Stimulated activated CD4-positive, alpha-beta T cell treated with anti-CD3 and anti-CD28 coated beads, Interleukin-15, amount 100 ng/mL, for 1 hour (primary cell): Measurements from ENCODE around the gene SERPINB12.

Source experiments
- DNase-seq, 2 donors: peaks; one replicate each; pipeline ENCODE4 v3.0.0-alpha.2; 2020; ENCODE audit warnings: low read depth in 1 of 2, low spot score in 1 of 2

Gene SERPINB12, protein sequence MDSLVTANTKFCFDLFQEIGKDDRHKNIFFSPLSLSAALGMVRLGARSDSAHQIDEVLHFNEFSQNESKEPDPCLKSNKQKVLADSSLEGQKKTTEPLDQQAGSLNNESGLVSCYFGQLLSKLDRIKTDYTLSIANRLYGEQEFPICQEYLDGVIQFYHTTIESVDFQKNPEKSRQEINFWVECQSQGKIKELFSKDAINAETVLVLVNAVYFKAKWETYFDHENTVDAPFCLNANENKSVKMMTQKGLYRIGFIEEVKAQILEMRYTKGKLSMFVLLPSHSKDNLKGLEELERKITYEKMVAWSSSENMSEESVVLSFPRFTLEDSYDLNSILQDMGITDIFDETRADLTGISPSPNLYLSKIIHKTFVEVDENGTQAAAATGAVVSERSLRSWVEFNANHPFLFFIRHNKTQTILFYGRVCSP

DNA sequence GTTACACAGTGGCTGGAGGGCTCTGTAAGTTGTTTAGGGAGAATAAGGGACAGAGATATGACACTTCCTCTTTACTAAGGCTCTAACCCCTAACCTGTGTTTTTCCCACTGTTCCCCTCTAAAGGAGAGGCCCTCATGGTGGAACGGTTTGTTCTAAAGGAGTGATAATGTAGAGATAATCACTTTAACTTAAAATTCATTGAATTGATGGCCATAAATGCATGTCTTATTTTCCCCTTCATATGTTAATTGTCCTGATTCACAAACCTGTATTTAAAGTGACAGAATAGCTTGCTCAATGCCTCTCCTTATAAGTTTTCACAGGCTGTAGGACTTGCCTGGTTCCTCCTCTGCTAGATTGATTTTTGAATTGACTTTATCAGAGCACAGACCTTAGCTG is at the start of gene SERPINB12:
Gene SERPINB12, plus strand, starts transcription at position 301 of the 400 bp plus-strand sequence. CDS start 13,791 bp downstream, outside the sequence.
- DNase-seq: no peak

GRCh38 chr18:63492851-63493250 is 49.3 kb upstream of the SERPINB12 start:
- DNase-seq: no peak

DNA sequence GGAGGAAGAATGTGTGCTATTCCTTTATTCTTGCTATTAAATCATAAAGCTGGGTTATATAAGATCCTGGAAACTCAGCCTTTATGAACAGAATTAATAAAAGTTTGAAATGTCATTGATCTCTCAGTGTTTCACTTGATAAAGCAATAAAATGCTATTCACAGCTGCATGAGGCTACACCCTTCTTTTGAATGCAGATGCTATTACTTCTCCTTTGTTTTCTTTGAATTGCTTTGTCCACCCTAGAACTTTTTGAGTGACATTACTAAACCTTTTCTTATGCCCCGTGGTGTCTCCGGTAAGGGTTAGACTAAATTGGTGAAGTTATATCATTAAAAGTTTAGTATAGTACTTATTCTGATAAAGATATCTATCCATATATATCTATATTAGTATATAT is 46.5 kb upstream of the SERPINB12 start:
- DNase-seq: no peak

DNA sequence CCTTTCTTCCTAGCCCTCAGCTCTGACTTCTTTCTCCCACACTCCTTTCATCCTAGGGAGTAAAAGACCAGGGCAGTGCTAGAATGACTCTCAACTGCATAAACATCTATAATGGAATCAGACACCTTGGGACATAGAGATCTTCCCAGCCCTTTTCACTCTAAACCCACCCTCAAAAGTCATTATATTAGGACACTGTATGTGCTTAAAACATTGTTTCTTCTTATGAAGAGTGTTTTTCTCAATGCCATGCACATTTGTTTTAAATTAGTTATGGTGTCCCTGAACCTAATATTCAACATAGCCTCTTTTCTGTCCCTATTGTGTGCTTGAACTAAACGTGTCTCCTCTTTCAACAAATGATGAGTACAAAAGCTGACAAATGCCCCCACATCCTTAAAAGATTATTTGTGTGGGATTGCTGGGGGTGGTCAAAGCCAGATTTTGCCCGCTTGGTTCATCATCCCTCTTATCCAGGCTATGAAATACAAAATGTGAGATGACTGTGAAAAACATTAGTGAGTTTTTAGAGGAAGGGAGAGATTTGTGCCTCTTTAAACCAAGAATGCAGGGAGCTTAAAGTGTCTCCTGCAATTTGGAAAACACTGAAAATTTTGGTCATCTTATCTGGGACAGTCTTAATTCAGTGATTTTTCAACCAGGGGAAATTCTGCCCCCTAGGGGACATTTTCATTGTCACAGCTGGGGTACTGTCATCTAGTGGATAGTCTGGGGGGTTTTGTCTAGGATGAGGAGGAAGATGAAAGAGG is 36.4 kb upstream of the SERPINB12 start:
- DNase-seq: no peak

GRCh38 chr18:63506336-63506646 is 35.9 kb upstream of the SERPINB12 start:
- no peak for DNase-seq

DNA sequence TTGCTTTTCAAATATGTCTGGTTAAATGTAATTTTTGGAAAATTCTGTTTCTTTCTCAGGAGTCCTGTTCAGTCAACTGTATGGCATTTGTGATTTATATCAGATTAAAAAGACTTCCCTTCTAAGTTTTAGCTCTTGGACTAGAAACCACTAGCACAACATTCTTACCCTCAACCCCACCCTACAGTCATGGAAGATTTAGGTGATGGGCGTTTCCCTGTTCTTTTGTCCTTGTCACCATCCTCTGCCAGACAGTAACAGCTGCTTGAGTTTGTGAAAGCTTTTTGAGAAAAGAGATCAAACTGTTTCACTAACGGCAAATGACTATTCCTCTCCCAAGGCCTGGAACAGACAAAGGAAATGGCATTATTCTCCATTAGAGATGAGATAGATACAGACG is 33.6 kb upstream of the SERPINB12 start:
- no peak for DNase-seq

- no peak for DNase-seq
Observed at GRCh38 chr18:63511285-63511684, 30.9 kb upstream of the SERPINB12 start.

DNA sequence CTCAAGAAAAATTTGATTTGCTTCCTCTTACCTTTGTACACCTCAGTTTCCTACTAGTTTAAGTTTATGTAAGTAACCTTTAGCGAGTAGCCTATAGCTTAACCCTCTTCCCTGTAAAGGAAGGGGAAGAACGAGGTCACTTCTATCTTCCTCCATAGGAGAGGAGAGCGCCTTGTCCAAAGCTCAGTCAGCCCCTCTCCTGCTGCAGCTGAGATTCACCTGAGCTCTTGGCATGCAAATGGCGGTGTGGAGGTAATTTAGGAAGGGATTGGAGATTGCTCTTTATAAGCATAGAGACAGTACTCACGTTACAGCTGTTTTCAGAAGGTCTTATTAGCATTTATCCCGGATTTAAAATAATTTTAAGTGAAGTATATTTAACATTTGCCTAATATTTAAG is 27.8 kb upstream of the SERPINB12 start:
- DNase-seq: no peak

- DNase-seq: no peak
Observed at GRCh38 chr18:63514888-63515678, 27.1 kb upstream of the SERPINB12 start.

DNA sequence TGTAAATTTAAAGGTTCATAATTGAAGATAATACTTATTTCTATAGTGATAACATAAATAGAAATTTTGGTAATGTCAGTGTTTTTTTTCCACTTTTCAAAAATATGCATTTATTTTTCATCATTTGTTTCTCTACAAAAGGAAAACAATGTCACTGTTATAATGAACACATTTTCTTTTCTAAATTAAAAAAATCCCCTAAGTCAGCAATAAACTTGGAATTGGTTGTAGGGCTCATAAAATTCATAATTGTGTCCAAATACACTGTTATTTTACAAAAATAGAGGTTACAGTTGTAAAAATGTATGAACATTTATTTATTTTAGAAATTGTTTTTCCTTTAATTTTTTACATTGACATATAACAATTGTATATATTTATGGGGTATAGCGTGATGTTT is 26.4 kb upstream of the SERPINB12 start:
- DNase-seq: no peak

- DNase-seq: no peak
Observed at GRCh38 chr18:63518178-63519012, 23.8 kb upstream of the SERPINB12 start.

GRCh38 chr18:63520053-63520685 is 22.0 kb upstream of the SERPINB12 start:
- no peak for DNase-seq

DNA sequence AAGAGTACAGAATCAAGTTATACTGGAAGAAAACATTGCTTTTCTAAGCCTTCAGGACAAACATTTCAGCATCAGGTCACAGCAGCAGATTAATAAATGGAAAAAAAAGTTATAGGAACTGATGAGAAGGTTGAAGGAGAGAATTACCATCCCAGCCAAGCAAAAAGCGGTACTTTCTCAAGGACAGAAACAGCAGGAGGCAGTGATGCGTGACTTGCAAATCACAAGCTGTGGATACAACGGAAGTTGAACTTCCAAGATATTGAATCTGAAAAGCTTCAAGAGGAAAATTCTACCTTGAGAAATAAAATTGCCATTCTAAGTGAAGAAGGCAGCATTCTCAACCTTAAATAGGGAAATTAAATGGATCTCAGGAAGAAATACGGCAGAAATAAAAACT is 18.5 kb upstream of the SERPINB12 start:
- DNase-seq: no peak

DNA sequence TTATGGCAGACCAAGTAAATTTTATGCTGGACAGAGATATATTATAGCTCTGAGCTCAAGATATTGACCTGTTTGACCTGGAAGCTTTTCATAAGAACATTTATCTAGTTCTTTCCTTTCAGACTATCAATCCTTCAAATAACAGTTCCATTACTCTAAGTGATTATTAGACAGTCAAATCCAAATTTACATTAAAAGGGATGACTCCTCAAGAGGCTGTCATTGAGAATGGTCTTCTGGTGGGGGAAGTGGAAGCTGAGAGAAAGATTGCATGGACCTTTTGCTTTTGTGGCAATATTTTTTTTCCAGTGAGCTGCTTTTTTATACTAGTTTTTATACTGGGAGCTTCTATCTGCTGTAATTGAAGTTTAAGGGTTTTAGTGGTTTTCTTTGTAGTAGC is 14.9 kb upstream of the SERPINB12 start:
- DNase-seq: no peak

GRCh38 chr18:63528863-63529492 is 13.2 kb upstream of the SERPINB12 start:
- no peak for DNase-seq

DNA sequence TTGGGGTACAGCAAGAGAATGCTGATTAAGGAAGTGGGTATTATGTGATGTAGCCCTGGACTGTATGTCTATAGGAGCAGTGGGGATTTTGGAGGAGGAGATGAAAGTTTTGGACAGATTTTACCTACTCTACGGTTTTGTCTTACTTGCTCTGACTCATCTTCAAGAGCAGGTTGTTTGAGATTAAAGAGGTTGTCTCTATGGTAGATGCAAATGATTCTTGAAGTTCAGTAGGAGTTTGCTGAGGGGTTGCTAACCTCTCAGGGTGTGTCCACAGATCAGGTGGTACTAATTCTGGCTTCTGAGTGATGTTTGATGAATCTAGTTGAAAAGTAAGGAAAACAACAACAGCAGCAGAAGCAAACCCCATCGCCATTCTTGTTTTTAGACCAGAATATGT is 9.7 kb upstream of the SERPINB12 start:
- no peak for DNase-seq

DNA sequence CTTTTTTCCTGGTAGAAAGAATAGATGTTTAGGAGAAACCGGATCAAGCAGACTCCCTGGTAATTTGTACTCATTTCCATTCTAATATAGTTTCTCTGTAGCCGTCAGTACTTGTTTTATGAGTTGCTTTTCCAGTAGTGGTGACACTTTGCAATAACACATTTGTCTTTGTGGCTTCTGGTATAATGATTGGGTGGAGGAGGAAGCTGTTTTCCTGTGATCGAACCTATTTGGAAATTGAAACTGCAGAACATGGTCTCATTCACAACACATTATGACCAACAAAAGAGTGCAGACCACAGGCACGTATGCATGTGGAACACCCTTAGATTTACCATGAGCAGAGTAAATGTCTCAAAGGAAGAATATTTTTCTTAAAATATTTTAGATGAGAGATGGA is 7.6 kb upstream of the SERPINB12 start:
- DNase-seq: no peak

- DNase-seq: no peak
Observed at GRCh38 chr18:63539904-63540510, 2.2 kb upstream of the SERPINB12 start.

DNA sequence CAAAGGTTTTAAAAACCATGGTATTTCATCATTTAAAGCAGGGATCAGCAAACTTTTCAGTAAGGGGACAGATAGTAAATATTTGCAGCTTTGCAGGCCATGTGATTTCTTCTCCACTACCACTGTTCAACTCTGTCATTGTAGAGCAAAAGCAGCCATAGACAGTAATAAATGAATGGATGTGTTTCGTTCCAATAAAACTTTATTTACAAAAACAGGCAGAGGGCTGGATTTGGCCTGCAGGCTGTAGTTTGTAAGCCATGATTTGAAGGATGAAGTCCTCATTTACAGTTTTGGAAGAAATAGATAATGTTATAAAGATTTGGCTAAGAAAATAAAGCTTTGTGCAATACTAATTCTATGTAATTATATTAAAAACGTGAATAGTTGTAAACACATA is 1.8 kb downstream of the SERPINB12 start:
- no peak for DNase-seq

- no peak for DNase-seq
Observed at GRCh38 chr18:63545000-63545399, 2.8 kb downstream of the SERPINB12 start.
